GM19467 (cell line): ENCODE measurements around the gene ALDH16A1.
A peak's percentile ranks its signal among the peaks of the same experiment; 100 is the strongest.

Experiments
- ATAC-seq: cut with Tn5 transposase; IDR thresholded peaks from one replicate; pipeline ENCODE4 v1.9.1; 2021; ENCODE audit warnings: mild to moderate bottlenecking, moderate library complexity; ENCODE audit not compliant: unreplicated experiment

The ALDH16A1 gene

DNA sequence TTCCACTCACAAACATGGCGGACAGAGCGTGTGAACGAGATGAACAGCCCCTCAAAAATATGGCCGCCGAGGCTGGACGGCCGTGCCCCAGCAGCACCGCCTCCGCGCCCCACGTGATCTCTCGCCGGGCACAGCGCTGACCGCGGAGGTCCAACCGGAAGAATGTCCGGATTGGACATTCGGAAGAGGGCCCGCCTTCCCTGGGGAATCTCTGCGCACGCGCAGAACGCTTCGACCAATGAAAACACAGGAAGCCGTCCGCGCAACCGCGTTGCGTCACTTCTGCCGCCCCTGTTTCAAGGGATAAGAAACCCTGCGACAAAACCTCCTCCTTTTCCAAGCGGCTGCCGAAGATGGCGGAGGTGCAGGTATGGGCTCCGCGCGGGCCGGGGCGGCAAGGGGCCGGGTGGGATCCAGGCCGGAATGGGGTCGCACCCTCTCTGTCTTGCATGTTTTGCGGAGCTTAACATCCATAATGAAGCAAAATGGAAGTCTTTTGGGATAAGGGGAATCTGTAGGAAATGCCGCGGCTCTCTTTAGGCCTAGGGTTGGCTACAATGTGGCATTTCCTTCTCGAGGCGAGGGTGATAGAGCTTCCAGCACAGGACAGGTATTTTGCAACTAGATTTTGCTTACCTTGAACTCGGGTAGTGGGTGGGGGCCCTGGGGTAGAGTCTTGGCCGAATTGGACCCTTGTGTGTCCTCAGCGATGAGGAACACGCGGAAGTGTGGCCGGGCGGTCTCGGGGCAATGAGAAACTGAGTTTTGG, 34.4 kb downstream of the ALDH16A1 start, which contains the start of gene RPL13A:
TSS of gene RPL13A (plus strand) at position 332 of the 769 bp plus-strand sequence. CDS start at position 354, 22 bp downstream.
- peak; percentile 83 for ATAC-seq

DNA sequence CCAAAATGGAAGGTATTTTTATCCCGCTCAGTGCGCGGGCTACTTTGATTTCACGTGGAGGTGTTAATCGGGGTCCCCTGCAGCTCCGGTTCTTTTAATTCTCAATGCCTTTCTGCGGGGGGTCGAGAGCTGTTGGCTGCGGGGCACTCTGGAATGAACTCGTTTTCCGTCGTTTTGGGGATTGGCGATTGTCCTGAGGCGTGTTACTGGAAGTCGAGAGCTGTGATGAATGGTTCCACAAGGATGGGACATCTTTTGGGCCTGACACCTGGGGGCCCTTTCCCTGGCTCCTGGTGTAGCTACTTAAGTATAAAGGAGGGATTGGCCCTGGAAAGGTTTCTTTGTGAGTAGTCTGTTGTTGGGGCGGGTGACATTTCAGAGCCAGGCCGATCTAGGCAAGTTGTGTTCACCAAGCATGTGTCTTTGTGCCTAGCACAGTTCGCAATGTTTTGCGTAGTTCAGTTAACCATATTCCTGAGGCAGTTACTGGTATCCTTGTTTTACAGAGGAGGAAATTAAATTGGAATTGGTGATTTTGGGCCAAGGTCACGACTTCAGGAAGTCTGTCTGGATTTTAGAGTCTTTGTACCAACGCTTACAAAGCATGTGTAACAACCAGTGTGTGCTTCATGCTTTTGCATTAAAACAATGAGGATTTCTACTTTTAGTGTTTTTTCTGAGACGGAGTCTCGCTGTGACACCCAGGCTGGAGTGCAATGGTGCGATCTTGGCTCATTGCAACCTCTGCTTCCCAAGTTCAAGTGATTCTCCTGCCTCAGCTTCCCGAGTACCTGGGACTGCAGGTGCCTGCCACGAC, 35.2 kb downstream of the ALDH16A1 start:
- no peak for ATAC-seq

DNA sequence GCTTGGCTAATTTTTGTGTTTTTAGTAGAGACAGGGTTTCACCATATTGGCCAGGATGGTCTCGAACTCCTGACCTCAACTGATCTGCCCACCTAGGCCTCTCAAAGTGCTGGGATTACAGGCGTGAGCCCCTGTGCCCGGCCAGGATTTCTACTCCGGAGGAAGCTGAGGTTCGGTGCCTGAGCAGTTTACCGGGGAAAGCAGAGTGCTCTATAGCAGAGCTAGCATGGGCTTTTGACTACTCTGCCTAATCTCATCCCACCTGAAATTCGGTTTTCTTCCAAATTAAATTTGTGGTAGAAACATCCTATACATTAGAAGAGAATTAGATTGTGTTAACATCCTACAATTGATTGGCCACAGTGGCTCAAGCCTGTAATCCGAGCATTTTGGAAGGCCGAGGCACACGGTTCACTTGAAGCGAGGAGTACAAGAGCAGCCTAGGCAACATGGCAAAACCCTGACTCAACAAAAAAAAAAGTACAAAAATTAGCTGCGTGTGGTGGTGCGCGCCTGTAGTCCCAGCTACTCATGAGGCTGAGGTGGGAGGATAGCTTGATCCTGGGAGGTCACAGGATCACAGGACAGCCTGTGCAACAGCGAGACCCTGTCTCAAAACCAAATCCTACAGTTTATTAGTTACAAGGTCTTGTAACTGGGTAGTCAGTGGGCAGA, 36.0 kb downstream of the ALDH16A1 start:
- ATAC-seq: no peak

DNA sequence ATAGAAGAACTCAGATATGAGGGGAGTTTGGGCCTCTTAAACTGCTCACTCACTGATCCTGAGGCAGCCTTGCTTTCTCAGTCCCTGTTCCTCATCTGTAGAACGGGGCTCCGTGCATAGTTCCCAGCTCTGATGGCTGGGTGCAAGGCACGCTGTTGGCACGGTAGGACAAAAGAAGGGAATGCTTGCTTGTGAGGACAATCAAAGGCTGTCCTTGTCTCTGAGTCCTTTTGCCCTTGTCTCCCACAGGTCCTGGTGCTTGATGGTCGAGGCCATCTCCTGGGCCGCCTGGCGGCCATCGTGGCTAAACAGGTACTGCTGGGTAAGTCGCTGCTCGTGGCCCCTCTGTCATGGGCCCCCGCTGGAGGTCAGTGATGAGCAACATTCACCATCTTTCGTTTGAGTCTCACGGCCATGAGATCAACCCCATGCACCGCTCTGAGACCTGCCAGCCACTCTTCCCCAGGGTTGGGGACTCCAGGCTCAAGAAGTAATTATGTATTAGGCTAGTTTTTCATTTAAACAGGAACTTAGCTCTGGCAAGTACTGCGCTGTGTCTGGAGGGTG, 36.7 kb downstream of the ALDH16A1 start:
- no peak for ATAC-seq

DNA sequence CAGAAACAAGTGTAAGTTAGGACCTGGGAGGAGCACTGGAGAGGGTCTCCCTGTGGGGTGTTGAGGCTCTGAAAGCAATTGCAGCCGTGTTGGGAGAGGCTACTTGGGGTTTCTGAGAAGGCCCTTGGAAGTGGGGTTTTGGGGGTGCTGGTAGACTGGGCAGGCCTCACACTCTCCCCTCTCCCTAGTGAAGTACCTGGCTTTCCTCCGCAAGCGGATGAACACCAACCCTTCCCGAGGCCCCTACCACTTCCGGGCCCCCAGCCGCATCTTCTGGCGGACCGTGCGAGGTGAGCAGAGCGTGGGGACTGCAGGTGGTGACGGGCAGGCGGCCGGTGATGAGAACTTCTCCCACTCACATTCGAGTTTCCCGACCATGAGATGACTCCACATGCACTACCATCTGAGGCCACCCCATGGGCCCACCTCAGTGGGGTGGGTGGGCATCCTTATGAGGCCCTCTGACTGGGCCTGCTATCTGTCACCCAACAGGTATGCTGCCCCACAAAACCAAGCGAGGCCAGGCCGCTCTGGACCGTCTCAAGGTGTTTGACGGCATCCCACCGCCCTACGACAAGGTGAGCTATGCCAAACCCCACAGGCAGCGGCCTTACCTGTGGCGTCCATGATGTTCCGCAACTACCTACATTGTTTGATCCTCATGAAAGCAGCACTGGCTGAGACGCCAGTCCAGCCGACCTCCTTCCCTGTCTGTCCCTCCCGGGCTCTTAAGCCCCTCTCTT, 37.4 kb downstream of the ALDH16A1 start:
- ATAC-seq: no peak

DNA sequence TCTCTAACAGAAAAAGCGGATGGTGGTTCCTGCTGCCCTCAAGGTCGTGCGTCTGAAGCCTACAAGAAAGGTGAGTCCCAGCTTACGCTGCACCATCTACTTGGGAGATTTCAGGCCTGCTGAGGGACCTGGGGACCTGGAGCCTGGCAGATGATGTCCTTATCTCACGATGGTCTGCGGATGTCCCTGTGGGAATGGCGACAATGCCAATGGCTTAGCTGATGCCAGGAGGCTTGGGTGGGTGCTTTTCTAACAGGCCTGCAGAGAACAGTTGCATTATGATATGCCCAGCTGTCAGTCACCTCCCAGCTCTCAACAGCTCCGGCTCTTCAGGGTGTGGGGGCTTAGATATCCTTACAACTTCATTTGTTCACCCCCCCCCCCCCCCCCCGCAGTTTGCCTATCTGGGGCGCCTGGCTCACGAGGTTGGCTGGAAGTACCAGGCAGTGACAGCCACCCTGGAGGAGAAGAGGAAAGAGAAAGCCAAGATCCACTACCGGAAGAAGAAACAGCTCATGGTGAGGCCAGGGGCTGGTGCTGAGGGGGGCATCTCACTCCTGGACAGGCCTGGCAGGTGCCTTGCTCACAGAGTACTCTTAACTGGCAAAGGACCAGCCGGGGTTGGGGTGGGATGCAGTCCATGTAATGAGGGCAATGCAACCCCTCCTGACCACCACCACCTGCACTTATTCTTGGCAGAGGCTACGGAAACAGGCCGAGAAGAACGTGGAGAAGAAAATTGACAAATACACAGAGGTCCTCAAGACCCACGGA, 38.2 kb downstream of the ALDH16A1 start:
- ATAC-seq: no peak

DNA sequence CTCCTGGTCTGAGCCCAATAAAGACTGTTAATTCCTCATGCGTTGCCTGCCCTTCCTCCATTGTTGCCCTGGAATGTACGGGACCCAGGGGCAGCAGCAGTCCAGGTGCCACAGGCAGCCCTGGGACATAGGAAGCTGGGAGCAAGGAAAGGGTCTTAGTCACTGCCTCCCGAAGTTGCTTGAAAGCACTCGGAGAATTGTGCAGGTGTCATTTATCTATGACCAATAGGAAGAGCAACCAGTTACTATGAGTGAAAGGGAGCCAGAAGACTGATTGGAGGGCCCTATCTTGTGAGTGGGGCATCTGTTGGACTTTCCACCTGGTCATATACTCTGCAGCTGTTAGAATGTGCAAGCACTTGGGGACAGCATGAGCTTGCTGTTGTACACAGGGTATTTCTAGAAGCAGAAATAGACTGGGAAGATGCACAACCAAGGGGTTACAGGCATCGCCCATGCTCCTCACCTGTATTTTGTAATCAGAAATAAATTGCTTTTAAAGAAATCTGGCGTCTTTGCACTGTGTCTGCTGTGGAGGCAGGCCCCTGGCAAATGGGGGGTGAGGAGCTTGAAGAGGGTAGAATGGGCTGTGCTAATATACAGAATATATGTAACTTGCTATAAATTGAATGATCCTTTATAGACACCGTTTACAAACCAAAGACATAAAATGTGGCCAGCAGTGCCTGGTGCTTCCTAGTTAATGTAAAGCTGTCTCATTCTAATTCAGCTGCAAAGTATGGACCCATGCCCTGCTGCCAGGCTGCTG, 39.0 kb downstream of the ALDH16A1 start:
- ATAC-seq: no peak

DNA sequence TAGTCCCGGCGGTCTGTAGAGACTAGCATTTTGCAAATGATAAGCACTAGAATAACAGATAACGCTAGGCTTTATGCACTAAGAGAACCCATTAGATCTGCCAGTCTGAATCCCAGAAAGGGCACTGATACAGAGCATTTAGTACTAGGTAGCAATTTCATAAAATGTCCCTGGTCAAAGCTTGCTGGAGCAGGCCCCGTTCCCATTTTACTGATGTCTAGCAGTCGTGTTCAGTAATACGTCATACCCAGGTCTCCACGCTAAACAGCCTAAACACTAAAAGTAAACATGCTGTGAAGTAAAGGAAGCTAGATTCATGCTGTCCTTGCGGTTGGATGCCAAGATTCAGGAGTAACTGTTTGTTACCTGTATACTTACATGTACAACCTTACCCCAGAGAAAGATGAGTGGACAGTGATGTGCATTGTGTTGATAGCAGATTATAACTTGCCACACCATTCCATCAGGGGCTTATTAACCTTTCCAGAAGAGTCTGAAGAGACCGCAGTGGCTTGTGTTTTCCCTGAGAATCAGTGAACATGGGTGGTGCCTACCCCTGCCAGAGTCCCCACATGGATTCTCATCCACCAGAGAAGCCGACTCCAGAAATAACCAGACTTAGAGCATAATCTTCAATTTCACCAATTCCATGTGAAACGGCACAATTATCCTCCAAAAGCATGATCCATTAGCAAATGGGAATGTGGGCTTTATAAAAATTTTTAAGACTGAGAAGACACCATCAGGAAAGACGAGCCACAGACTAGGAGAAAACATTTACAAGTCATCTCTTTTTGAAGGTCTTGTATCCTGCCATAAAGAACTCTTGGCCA, 39.8 kb downstream of the ALDH16A1 start:
- ATAC-seq: no peak

DNA sequence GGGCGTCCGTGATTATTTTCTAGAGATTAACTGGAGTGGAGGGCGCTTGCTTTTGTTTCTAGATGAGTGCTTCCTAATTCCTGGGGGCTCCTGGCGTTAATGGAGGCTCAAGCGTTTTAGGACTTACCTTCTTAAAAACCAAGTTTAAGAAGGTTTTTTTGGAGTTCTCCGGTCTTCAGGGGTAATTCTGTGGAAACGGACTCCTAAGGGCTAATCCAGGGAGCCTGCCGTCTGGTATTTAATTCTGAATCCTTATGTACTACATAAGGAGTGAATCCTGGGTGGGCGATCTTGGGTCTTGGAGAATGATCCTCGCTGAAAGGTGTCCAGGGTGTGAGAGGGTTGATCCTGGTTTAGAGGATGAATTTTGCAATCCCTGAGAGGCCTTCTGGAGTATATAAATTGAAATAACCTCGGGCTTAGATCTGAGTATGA, 43.6 kb downstream of the ALDH16A1 start:
- no peak for ATAC-seq

DNA sequence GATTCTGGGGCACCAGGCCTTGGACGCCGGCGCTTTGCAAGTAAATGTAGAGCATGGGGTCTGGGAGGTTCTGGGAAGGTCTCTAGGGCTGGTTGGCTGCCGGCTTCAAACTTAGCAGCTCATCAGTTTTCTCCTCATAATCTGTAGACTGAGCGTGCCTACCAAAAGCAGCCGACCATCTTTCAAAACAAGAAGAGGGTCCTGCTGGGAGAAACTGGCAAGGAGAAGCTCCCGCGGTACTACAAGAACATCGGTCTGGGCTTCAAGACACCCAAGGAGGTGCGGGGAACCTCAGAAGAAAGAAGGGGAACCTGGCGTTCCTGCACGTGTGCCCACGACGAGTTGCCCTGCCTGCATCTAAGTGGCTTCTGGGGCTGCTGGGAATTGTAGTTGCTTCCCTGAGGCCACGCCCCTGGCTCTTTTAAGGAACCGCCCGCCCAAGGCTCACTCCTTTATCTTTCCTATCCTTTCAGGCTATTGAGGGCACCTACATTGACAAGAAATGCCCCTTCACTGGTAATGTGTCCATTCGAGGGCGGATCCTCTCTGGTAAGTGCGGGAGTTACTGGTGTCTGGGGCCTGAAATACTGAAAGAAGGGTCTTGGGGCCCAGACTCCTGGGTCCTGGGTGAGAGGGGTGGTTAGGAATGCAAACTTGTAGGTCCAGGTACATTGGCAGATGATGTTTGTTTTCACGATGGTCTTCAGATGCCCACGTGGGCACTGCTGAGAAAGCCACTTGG, 44.2 kb downstream of the ALDH16A1 start:
- ATAC-seq: no peak

DNA sequence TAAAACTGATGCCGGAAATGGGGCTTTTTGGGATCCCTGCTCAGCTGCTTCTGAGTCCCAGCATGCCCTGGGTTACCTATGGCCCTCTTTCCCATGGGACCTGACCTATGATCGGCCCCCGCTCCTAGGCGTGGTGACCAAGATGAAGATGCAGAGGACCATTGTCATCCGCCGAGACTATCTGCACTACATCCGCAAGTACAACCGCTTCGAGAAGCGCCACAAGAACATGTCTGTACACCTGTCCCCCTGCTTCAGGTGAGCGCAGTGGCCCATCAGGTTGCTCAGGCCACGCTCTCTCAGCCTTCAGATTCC, 44.7 kb downstream of the ALDH16A1 start:
- ATAC-seq: no peak

DNA sequence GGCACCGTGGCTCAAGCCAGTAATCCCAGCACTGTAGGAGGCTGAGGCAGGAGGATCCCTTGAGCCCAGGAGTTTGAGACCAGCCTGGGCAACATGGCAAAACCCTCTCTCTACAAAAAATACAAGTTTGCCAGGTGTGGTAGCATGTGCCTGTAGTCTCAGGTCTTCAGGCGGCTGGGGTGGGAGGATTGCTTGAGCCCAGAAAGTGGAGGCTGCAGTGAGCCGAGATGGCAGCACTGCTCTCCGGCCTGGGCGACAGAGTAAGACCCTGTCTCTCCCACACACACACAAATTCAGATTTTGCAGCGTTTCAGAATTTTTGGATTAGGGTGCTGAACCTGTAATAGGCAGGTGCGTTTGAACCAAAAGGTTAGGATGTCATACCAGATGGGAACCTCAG, 45.5 kb downstream of the ALDH16A1 start:
- no peak for ATAC-seq

DNA sequence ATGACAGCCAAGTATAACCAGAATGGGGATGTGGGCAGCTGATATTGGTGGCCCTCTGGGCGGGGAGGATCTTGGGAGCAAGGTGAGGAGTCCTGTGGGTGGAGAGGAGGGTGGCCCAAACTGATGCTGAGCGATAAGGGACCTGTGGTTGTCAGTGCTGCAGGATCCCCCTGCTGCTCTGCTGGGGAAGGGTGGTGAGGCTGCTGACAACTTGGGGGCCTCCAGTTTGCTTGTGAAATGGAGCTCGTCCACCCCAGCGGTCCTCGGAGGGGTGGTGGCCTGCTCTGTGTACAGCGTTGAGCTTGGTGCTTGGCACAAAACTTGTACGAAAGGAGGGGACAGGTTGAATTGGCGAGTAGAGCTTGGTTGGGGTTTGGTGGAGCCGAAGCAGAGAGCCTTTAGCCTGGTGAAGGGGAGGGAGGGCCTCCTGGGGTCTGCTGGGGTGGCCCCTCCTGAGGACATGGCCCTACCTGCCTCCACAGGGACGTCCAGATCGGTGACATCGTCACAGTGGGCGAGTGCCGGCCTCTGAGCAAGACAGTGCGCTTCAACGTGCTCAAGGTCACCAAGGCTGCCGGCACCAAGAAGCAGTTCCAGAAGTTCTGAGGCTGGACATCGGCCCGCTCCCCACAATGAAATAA, 46.1 kb downstream of the ALDH16A1 start:
- no peak for ATAC-seq

DNA sequence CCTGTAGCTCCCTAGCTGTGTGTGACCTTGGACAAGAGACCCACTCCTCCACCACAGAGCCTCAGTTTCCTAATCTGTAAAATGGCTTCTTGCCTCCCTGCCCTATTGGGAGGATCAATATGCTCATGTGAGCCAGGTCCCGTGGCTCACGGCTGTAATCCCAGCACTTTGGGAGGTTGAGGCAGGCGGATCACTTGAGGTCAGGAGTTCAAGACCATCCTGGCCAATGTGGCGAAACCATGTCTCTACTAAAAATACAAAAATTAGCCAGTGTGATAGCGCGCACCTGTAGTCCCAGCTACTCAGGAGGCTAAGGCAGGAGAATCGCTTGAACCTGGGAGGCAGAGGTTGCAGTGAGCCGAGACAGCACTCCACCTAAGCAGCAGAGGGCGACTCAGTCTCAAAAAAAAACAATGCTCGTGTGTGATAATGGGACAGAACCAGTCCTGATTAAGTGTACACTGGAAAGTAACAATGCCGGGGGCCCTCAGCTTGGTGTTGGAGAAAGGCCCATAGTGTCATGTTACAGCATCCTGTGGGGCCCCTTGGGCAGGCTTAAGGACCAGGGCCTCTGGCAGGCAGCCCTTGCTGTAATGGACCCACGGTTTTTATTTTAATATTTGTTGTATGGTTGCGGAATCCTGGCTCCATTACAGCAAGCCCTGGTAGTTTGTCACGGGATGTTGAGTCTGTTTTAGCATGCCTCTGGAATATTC, 50.0 kb downstream of the ALDH16A1 start:
- no peak for ATAC-seq

DNA sequence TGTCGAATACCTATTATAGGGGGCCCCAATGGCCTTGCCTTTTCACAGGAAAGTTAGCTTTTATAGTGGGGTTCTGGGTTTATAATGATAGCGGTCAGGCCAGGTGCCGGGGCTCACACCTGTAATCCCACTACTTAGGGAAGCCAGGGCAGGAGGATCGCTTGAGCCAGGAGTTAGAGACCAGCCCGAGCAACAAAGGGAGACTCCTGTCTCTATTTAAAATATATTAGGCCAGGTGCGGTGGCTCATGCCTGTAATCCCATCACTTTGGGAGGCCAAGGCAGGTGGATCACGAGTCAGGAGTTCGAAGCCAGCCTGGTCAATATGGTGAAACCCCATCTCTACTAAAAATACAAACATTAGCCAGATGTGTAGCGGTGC, 50.5 kb downstream of the ALDH16A1 start:
- no peak for ATAC-seq

DNA sequence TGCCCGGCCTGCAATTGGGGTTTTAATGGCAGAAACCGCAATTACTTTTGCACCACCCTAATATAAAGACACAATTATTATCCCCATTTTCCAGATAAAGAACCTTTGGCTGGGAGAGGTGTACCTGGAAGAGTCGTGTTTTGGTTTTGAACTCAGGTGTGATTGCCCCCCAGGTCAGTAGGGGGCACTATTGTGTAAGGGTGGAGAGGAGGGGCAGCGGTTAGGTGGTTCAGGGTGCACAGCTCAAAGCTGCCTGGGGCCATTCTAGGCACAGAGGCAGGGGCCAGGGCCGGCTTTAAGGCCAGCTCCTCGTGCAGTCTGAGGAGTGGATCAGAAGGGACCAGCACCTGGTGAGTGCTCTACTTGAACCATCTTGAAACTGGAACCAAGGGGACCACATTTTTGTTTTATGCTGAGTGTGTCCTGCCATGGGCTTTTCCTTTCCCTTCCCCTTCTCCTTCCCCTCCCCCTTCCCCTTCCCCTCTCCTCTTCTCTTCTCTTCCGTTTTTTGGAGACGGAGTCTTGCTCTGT, 53.6 kb downstream of the ALDH16A1 start:
- ATAC-seq: no peak
